Stimulated activated CD4-positive, alpha-beta T cell treated with anti-CD3 and anti-CD28 coated beads, Interleukin-2, amount 100 ng/mL, for 4 hours (primary cell): ENCODE results near the gene COPS6.
"Not testable (repeated sequence)": the region's sequence is repeated elsewhere in the genome, so short reads cannot be mapped to it uniquely, and the experiment has no call there.

Experiments
- DNase-seq: peaks from one replicate; pipeline ENCODE4 v3.0.0-alpha.2; 2020; ENCODE audit warnings: low read depth

The COPS6 gene

DNA sequence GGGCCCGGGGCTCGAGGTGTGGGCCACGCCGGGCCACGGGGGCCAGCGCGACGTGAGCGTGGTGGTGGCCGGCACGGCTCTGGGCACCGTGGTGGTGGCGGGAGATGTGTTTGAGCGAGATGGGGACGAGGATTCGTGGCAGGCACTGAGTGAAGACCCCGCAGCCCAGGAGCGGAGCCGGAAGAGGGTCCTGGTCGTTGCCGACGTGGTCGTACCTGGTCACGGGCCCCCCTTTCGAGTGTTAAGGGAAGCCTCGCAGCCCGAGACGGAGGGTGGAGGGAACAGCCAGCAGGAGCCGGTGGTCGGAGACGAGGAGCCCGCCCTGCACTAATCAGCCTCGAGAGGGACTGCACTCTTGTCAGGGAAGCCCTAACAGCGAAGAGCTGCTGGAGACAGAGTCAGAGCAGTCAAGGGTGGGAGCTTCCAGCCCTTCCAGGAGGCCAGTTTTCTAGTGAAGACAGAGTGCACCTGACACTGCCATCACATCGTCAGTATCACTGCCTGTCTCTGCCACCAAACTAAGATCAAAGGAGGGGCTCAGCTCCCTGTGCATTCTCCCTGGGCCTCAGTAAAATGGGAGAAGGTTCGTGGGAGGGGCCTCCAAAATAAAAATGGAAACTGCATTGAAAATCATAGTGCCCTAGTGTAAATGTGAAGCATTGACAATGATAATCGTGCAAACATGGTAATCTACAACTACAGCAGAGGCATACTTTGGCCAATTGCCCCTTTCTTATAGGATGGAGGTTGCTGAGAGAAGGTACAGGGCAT lies 39.3 kb downstream of the COPS6 start:
- DNase-seq, result no peak

DNA sequence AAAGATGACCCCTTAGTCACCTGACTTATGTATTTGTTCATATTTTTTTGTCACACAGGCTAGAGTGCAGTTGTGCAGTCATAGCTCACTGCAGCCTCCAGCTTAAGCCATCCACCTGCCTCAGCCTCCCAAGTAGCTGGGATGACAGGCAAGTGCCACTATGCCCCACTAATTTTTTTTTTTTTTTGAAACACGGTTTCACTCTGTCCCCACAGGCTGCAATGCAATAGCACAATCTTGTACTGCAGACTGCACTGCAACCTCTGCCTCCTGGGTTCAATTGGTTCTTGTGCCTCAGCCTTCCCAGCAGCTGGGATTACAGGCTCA lies 39.8 kb downstream of the COPS6 start:
- DNase-seq, result no peak

DNA sequence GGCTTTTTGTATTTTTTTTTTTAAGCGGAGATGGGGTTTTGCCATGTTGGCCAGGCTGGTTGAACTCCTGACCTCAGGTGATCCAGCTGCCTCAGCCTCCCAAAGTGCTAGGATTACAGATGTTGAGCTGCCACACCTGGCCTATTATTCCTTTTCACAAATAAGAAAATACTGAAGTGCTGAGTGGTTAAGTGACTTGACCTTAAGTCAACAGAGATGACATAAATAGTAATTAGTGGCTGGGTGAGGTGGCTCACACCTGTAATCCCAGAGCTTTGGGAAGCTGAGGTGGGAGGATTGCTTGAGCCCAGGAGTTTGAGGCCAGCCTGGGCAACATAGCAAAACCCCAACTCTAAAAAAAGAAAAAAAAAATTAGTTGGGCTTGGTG lies 41.4 kb downstream of the COPS6 start:
- DNase-seq, result not testable (repeated sequence)

DNA sequence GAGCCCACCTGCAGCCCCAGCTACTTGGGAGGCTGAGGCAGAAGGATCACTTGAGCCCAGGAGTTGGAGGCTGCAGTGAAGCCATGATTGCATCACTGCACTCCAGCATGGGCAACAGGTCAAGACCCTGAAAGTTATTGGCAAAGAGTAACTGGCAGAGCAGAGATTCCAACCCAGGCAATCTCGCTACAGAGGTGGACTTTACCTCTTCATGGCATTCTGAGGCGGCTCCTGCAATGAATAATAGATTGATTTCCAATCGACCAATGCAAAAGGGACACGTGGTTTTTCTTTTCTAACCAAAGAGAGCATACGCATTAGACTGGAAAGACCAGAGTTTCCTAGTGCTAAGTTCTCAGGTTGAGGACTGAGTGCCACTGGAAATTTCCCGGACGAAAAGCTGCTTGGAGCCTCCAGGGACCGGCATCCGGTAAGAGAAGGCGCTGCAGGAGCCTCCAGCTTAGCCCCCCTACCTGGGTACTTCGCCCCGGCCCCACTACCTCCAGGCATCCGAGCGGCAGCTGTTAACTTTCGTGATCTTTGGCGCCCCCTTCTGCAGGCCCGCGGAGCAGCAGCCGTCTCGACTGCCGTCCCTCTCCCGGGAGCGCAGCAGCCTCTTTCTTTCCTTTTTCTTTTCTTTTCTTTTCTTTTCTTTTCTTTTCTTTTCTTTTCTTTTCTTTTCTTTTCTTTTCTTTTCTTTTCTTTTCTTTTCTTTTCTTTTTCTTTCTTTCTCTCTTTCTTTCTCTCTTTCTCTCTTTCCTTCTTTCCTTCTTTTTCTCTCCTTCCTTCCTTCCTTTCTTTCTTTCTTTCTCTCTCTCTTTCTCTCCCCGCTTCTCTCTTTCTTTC lies 42.1 kb downstream of the COPS6 start:
- peak; percentile 73 for DNase-seq

DNA sequence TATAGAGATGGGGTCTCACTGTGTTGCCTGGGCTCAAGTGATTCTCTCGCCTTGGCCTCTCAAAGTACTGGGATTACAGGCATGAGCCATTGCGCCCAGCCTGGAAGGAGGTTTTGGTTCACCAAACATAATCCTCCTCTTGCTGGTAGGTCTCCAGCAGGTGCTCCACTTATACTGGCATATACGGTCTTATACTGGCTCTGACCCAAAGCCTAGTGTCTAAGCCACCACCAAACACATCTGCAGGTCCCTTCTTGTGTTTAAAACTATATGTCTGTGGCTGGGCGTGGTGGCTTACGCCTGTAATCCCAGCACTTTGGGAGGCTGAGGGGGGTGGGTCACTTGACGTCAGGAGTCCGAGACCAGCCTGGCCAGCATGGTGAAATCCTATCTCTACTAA lies 43.4 kb downstream of the COPS6 start:
- no peak for DNase-seq

DNA sequence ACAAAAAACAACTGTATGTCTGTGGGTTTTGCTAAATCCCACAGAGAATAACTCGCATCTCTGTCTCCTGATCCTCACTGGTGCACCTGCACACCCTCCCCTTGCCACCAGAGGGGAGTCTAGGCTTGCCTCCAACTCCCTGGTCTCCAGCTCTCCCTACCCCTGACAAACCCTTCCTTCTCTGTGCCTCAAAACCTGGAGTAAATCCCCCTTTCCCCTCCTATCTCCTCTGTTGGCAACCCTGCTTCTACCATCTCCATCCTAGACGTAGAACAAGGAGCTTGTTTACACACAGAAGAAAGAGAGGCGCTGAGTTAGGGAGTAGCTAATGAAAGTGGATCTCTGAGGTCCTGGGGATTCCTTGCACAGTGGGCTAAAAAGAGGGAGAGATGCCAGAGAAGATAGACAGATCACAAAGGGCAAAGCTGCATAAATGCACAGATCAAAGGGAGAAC lies 44.0 kb downstream of the COPS6 start:
- peak; percentile 45 for DNase-seq

DNA sequence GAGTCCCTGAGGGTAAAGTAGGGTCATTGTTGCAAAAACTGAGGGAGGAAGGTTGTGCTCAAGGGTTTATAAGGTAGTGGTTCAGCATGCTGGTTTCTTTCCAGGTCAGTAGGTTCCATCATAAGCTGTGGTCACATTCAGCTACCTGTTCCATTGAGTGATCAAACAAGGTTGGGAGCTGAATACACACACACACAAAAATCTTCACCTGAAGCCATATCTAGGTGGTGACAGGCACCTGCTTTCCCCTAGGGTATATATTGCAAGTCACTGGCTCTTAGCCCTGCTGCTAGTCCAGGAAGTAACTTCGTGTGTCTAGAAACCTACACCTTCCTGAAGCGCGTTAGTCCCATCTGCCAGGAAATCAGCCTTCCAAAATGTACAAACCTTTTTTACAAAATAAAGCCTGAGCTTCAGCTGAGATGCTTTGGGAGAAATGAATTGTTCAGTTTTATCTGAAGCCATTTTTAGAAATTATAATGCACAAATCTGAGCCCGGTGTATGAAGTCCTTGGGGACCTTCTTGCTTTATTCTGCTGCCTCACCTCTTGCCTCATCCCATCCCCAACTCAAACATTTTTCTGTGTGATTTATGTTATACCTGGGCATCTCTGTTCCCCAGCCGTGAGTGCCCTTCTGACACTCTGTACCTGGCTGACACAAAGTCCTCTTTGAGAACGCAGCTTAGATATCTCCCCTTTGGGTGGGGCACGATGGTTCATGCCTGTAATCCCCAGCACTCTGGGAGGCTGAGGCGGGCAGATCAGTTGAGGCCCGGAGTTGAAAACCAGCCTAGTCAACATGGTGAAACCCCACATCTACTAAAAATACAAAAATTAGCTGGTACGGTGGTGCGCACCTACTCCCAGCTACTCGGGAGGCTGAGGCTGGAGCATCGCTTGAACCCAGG lies 49.3 kb downstream of the COPS6 start:
- no peak for DNase-seq

DNA sequence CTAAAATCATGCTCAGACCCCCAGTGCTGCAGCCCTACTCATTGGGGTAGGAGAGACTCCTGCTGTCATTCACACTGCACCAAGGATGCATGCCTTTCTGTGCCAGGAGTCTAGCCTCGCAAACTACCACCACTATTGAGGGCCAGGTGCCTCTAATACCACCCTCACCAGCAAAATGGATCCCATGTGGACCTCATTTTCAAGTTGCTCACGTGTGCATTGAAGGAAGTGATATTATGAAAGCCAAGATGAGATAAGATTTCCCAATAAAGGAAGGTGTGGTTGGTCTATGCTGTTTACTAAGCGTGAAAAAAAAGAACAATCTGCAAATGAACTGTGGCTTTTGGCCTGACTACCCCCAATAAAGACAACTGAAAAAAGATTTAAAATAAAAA lies 52.8 kb downstream of the COPS6 start:
- no peak for DNase-seq
